Tibial artery (tissue), 4 donors: ENCODE measurements around the gene CCNY.

Source experiments
- DNase-seq, 2 donors: peaks; one replicate each; pipeline ENCODE4 v3.0.0-alpha.2; 2019
- H3K27ac ChIP-seq, 2 donors: fragments of 200-600 bp; sonication (generic) in 1 of 2; 1 replicate in 1 of 2; 2 replicates in 1 of 2; pipeline ENCODE4 v1.5.1; 2018 to 2019; ENCODE audit warnings: mild to moderate bottlenecking in 1 of 2
- H3K27me3 ChIP-seq, 2 donors: fragments of 200-600 bp; sonication (generic) in 1 of 2; one replicate each; pipeline versions ENCODE4 v1.5.1 to v1.6.0; 2016 to 2019
- H3K36me3 ChIP-seq, 3 donors: fragments of 200-600 bp; sonication (generic) in 2 of 3; one replicate each; pipeline ENCODE4 v1.5.1; 2016 to 2019; ENCODE audit warnings: mild to moderate bottlenecking in 2 of 3
- H3K4me1 ChIP-seq, 4 donors: fragments of 200-600 bp; sonication (generic) in 2 of 4; 1 replicate in 3 of 4; 2 replicates in 1 of 4; pipeline ENCODE4 v1.5.1; 2016 to 2019
- H3K4me3 ChIP-seq, 2 donors: fragments of 200-600 bp; sonication (generic) in 1 of 2; 1 replicate in 1 of 2; 2 replicates in 1 of 2; pipeline ENCODE4 v1.5.1; 2018 to 2019; ENCODE audit warnings: mild to moderate bottlenecking in 2 of 2
- H3K9me3 ChIP-seq, 3 donors: fragments of 200-600 bp; sonication (generic) in 1 of 3; one replicate each; pipeline ENCODE4 v1.5.1; 2016 to 2019
- intact Hi-C: fragments of 100-400 bp; cut with DNase I; formaldehyde crosslinking; loops from one replicate; pipeline ENCODE4 v1.15.0; 2023; ENCODE audit warnings: low total_unique reads
- TF ChIP-seq, protein P1 (sequence below), 2 experiments: fragments of 200-600 bp in 1 of 2; fragments of 450-650 bp in 1 of 2; IDR thresholded peaks; one replicate each; pipeline ENCODE4 v1.5.1; 2017 to 2019; ENCODE audit warnings: antibody characterized with exemption in 2 of 2, mild to moderate bottlenecking in 1 of 2, moderate library complexity in 1 of 2

Gene CCNY

DNA sequence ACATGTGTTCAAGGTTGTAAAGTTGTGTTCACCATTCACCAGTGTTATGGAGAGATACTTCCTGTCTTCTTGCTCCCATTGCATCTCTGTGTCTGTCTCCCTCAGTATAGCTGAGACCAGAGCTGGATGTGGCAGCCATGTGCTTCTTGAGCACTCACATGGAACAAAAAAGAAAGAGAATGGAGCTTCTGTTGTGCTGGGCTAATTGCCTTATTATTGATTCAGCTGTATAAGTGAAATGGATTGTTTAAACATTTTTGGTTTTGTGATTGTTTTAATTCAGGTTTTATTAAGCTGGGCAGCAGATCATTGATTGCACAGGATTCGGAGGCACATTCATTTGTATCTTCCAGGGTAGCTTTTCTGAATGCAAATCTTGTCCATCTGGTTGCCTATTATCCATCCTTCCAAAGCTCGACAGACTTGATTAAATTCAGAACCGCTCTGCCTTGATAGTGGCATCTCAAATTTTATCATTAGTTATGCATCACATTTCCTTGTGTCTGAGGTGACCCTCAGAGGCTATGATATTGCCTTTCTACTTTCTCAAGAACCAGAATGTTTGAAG, 119.9 kb downstream of the CCNY start:
- intact Hi-C loops = no loop called here
- peaks cover 0 to 71% (median 41%) of the 10 kb centered on the region in 4 donors for H3K4me1 ChIP-seq
- no peaks in the 10 kb centered on the region for H3K27me3 ChIP-seq
- H3K4me3 ChIP-seq = no peak overlapping the region
- TF ChIP-seq, protein P1, sequence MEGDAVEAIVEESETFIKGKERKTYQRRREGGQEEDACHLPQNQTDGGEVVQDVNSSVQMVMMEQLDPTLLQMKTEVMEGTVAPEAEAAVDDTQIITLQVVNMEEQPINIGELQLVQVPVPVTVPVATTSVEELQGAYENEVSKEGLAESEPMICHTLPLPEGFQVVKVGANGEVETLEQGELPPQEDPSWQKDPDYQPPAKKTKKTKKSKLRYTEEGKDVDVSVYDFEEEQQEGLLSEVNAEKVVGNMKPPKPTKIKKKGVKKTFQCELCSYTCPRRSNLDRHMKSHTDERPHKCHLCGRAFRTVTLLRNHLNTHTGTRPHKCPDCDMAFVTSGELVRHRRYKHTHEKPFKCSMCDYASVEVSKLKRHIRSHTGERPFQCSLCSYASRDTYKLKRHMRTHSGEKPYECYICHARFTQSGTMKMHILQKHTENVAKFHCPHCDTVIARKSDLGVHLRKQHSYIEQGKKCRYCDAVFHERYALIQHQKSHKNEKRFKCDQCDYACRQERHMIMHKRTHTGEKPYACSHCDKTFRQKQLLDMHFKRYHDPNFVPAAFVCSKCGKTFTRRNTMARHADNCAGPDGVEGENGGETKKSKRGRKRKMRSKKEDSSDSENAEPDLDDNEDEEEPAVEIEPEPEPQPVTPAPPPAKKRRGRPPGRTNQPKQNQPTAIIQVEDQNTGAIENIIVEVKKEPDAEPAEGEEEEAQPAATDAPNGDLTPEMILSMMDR (IDR thresholded peaks at IDR 0.05) = no peak
- no peaks in the 10 kb centered on the region for H3K36me3 ChIP-seq
- DNase-seq = no peak
- H3K27ac ChIP-seq = no peak overlapping the region
- no peaks in the 10 kb centered on the region for H3K9me3 ChIP-seq

- Histone ChIP-seq H3K9me3 (no peaks in the 10 kb centered on the region), H3K36me3 (no peaks in the 10 kb centered on the region), H3K4me1 (peaks cover 0 to 66% (median 40%) of the 10 kb centered on the region in 4 donors), H3K27ac (no peak overlapping the region), H3K27me3 (no peaks in the 10 kb centered on the region), H3K4me3 (no peak overlapping the region)
- TF ChIP-seq, protein P1 (IDR thresholded peaks at IDR 0.05) = no peak
- DNase-seq = no peak
- intact Hi-C loops = no loop called here
Measured at GRCh38 chr10:35456784-35457183, 120.5 kb downstream of the CCNY start.

GRCh38 chr10:35458500-35459448, 122.5 kb downstream of the CCNY start:
- H3K4me3 ChIP-seq = no peak overlapping the region
- H3K9me3 ChIP-seq = no peaks in the 10 kb centered on the region
- DNase-seq = no peak
- no peaks in the 10 kb centered on the region for H3K27me3 ChIP-seq
- peaks cover 0 to 67% (median 43%) of the 10 kb centered on the region in 4 donors for H3K4me1 ChIP-seq
- no peak overlapping the region for H3K27ac ChIP-seq
- intact Hi-C loops = no loop called here
- no peaks in the 10 kb centered on the region for H3K36me3 ChIP-seq
- TF ChIP-seq, protein P1 (IDR thresholded peaks at IDR 0.05) = no peak

DNA sequence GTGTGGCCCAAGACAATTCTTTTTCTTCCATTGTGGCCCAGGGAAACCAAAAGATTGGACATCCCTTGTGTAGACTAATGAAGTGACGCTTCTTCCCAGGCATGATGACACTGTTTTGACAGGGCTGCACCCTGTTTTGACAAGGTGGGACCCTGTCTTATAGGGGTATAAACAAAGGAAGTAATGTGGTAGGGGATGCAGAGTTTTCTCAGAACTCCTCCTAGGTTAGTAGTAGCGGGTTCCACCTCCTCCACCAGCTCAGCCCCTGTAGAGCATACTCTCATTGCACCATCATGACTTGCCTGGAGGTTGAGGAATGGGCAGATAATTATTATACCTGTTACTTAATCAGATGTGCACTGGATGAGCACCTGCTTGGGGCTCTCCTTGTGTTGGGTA, 123.1 kb downstream of the CCNY start:
- TF ChIP-seq, protein P1 (IDR thresholded peaks at IDR 0.05) = no peak
- intact Hi-C loops = no loop called here
- no peak overlapping the region for H3K4me3 ChIP-seq
- no peak for DNase-seq
- H3K36me3 ChIP-seq = no peaks in the 10 kb centered on the region
- peaks cover 0 to 67% (median 39%) of the 10 kb centered on the region in 4 donors for H3K4me1 ChIP-seq
- no peak overlapping the region for H3K27ac ChIP-seq
- H3K27me3 ChIP-seq = no peaks in the 10 kb centered on the region
- H3K9me3 ChIP-seq = no peaks in the 10 kb centered on the region

DNA sequence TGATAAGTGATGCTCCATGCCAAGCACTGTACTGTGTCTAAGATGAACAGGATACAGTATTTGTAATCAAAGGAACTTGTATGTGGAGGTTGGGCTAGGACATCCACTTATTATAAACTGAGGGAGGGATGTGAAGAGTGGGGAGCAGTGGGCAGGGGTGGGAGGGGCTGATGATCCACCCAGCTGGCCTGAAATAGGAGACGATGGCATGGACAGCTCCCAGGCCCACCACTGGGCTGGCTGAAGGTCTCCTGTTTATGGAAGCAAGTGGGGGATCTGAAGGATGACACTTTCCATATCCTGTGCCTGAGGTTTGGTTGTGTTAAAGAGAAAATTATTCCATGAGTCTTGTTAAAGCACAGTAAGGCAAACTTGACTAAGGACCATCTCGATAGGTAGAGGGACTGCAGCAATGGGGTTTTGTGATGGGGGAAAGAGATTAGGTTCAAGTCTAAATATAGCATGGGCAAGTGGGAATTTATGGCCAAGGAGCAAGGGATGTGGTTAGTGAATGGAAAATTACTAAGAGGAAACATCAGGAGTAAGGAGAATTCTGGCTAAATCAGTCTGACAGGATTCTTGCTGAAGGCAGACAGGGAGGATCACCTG, 124.6 kb downstream of the CCNY start:
- Histone ChIP-seq H3K36me3 (no peaks in the 10 kb centered on the region), H3K4me3 (no peak overlapping the region), H3K27me3 (no peaks in the 10 kb centered on the region), H3K27ac (no peak overlapping the region), H3K9me3 (no peaks in the 10 kb centered on the region), H3K4me1 (peaks cover 0 to 58% (median 26%) of the 10 kb centered on the region in 4 donors)
- intact Hi-C loops = no loop called here
- TF ChIP-seq, protein P1 (IDR thresholded peaks at IDR 0.05) = no peak
- no peak for DNase-seq
